ENCODE measurements around the gene TFPI.
"Not testable (repeated sequence)": the region's sequence is repeated elsewhere in the genome, so short reads cannot be mapped to it uniquely, and the experiment has no call there.

Gene TFPI

DNA sequence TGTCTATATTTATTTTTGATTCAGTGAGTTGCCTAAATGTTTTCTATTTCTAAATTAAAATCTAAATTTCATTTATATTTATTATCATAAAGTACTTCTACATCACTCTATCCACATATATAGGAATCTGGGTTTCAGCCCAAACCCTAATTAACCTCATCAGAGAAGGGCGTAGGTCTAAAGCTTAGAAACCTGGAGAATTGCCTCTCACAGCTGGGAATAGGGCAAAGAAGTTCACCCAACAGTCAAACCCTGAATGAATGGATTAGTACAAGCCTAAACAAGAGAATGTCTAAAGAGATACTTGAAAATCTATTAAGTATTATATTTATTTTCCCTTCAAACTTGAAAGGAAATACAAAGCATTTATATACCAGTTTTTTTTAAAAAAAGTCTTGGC, 26.2 kb downstream of the TFPI start:
- Histone ChIP-seq H3K27ac (ENCODE audit: low read depth, low read length) (no peak overlapping the region), H3K9me3 (ENCODE audit: control insufficient read depth, insufficient read depth, low read depth, low read length) (no peaks in the 10 kb centered on the region), H3K4me3 (ENCODE audit: low read depth, low read length) (no peak overlapping the region), H3K27me3 (ENCODE audit: control insufficient read depth, insufficient read depth, low read length) (no peaks in the 10 kb centered on the region), H3K36me3 (ENCODE audit: control insufficient read depth, insufficient read depth, low read length) (peaks cover 2% of the 10 kb centered on the region; the same call in 1 of the 2 replicates), H3K4me1 (ENCODE audit: control insufficient read depth, insufficient read depth, low read length) (peaks cover 41% of the 10 kb centered on the region), H3K9ac (ENCODE audit: low read length) (no peak overlapping the region)

DNA sequence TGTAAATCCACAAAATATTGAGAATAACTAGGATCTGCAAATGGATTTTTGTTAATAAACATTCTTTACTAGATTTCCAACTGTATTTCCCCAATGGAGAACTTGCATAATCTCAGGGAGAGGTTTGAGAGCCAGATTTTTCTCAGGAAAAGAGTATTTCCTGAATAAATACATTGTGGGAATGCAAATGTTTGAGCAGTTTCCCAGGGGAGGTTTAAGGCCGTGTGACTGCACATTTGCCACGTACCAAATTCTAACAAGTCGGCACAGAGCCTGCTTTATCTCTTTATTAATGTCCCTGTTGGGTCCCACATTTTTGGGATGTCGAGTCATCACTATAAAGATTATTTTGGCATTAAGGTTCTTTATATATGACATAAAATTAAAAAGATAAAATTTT, 27.0 kb downstream of the TFPI start:
- peaks cover 34% of the 10 kb centered on the region for H3K4me1 ChIP-seq (ENCODE audit: control insufficient read depth, insufficient read depth, low read length)
- H3K27me3 ChIP-seq (ENCODE audit: control insufficient read depth, insufficient read depth, low read length), result no peaks in the 10 kb centered on the region
- H3K27ac ChIP-seq (ENCODE audit: low read depth, low read length), result peak overlapping the region; percentile 92
- no peaks in the 10 kb centered on the region for H3K9me3 ChIP-seq (ENCODE audit: control insufficient read depth, insufficient read depth, low read depth, low read length)
- no peak overlapping the region for H3K9ac ChIP-seq (ENCODE audit: low read length)
- H3K4me3 ChIP-seq (ENCODE audit: low read depth, low read length), result no peak overlapping the region
- no peaks in the 10 kb centered on the region; the same call in 1 of the 2 replicates for H3K36me3 ChIP-seq (ENCODE audit: control insufficient read depth, insufficient read depth, low read length)

GRCh38 chr2:187526792-187527191, 27.4 kb downstream of the TFPI start:
- Histone ChIP-seq H3K9ac (ENCODE audit: low read length) (no peak overlapping the region), H3K4me1 (ENCODE audit: control insufficient read depth, insufficient read depth, low read length) (peaks cover 33% of the 10 kb centered on the region), H3K9me3 (ENCODE audit: control insufficient read depth, insufficient read depth, low read depth, low read length) (no peaks in the 10 kb centered on the region), H3K4me3 (ENCODE audit: low read depth, low read length) (no peak overlapping the region), H3K27me3 (ENCODE audit: control insufficient read depth, insufficient read depth, low read length) (no peaks in the 10 kb centered on the region), H3K27ac (ENCODE audit: low read depth, low read length) (peak overlapping the region; percentile 92), H3K36me3 (ENCODE audit: control insufficient read depth, insufficient read depth, low read length) (no peaks in the 10 kb centered on the region)

GRCh38 chr2:187525163-187525900, 28.9 kb downstream of the TFPI start:
- Histone ChIP-seq H3K9me3 (ENCODE audit: control insufficient read depth, insufficient read depth, low read depth, low read length) (no peaks in the 10 kb centered on the region), H3K27ac (ENCODE audit: low read depth, low read length) (no peak overlapping the region), H3K9ac (ENCODE audit: low read length) (no peak overlapping the region)

GRCh38 chr2:187523325-187523724, 30.9 kb downstream of the TFPI start:
- Histone ChIP-seq H3K9me3 (ENCODE audit: control insufficient read depth, insufficient read depth, low read depth, low read length) (peaks cover 10% of the 10 kb centered on the region; the same call in 1 of the 2 replicates), H3K27me3 (ENCODE audit: control insufficient read depth, insufficient read depth, low read length) (no peaks in the 10 kb centered on the region), H3K9ac (ENCODE audit: low read length) (no peak overlapping the region), H3K4me3 (ENCODE audit: low read depth, low read length) (no peak overlapping the region), H3K4me1 (ENCODE audit: control insufficient read depth, insufficient read depth, low read length) (peaks cover 41% of the 10 kb centered on the region), H3K27ac (ENCODE audit: low read depth, low read length) (no peak overlapping the region), H3K36me3 (ENCODE audit: control insufficient read depth, insufficient read depth, low read length) (no peaks in the 10 kb centered on the region)

More at GRCh38 chr2:187525163-187525900, 28.9 kb downstream of the TFPI start:
- H3K27me3 ChIP-seq (ENCODE audit: control insufficient read depth, insufficient read depth, low read length), result no peaks in the 10 kb centered on the region
- no peaks in the 10 kb centered on the region for H3K36me3 ChIP-seq (ENCODE audit: control insufficient read depth, insufficient read depth, low read length)
- H3K4me3 ChIP-seq (ENCODE audit: low read depth, low read length), result no peak overlapping the region
- H3K4me1 ChIP-seq (ENCODE audit: control insufficient read depth, insufficient read depth, low read length), result peaks cover 33% of the 10 kb centered on the region

GRCh38 chr2:187520121-187520624, 34.1 kb downstream of the TFPI start:
- Histone ChIP-seq H3K9me3 (ENCODE audit: control insufficient read depth, insufficient read depth, low read depth, low read length) (peaks cover 28% of the 10 kb centered on the region), H3K4me1 (ENCODE audit: control insufficient read depth, insufficient read depth, low read length) (peaks cover 21% of the 10 kb centered on the region), H3K27me3 (ENCODE audit: control insufficient read depth, insufficient read depth, low read length) (no peaks in the 10 kb centered on the region), H3K4me3 (ENCODE audit: low read depth, low read length) (peak overlapping the region; percentile 19; the same call in 1 of the 2 replicates), H3K36me3 (ENCODE audit: control insufficient read depth, insufficient read depth, low read length) (no peaks in the 10 kb centered on the region), H3K27ac (ENCODE audit: low read depth, low read length) (peak overlapping the region; percentile 49), H3K9ac (ENCODE audit: low read length) (peak overlapping the region; percentile 38)

DNA sequence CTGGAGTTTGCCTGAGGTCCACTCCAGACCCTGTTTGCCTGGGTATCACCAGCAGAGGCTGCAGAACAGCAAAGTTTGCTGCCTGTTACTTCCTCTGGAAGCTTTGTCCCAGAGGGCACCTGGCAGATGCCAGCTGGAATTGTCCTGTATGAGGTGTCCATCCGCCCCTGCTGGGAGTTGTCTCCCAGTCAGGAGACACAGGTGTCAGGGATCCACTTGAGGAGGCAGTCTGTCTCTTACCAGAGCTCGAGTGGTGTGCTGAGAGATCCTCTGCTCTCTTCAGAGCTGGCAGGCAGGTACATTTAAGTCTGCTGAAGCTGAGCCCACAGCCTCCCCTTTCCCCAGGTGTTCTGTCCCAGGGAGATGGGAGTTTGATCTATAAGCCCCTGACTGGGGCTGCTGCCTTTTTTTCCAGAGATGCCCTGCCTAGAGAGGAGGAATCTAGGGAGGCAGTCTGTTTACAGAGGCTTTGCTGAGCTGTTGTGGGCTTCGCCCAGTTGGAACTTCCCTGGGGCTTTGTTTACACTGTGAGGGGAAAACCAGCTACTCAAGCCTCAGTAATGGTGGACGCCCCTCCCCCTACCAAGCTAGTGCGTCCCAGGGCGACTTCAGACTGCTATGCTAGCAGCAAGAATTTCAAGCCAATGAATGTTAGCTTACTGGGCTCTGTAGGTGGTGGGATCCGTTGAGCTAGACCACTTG, 34.7 kb downstream of the TFPI start:
- peak overlapping the region; percentile 38 for H3K9ac ChIP-seq (ENCODE audit: low read length)
- peaks cover 17% of the 10 kb centered on the region for H3K4me1 ChIP-seq (ENCODE audit: control insufficient read depth, insufficient read depth, low read length)
- peaks cover 28% of the 10 kb centered on the region for H3K9me3 ChIP-seq (ENCODE audit: control insufficient read depth, insufficient read depth, low read depth, low read length)
- peak overlapping the region; percentile 19; the same call in 1 of the 2 replicates for H3K4me3 ChIP-seq (ENCODE audit: low read depth, low read length)
- H3K36me3 ChIP-seq (ENCODE audit: control insufficient read depth, insufficient read depth, low read length), result no peaks in the 10 kb centered on the region
- no peaks in the 10 kb centered on the region for H3K27me3 ChIP-seq (ENCODE audit: control insufficient read depth, insufficient read depth, low read length)
- peak overlapping the region; percentile 49 for H3K27ac ChIP-seq (ENCODE audit: low read depth, low read length)

DNA sequence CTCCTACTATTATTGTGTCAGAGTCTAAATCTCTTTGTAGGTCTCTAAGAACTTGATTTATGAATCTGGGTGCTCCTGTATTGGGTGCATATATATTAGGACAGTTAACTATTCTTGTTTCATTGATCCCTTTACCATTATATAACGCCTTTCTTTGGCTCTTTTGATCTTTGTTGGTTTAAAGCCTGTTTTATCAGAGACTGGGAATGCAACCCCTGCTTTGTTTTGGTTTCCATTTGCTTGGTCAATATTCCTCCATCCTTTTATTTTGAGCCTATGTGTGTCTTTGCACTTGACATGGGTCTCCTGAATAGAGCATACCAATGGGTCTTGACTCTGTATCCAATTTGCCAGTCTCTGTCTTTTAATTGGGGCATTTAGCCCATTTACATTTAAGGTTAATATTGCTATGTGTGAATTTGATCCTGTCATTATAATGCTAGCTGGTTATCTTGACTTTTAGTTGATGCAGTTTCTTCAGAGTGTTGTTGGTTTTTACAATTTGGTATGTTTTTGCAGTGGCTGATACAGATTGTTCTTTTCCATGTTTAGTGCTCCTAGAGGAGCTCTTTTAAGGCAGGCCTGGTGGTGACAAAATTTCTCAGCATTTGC, 36.4 kb downstream of the TFPI start:
- H3K36me3 ChIP-seq (ENCODE audit: control insufficient read depth, insufficient read depth, low read length); H3K4me3 ChIP-seq (ENCODE audit: low read depth, low read length); H3K27me3 ChIP-seq (ENCODE audit: control insufficient read depth, insufficient read depth, low read length); H3K27ac ChIP-seq (ENCODE audit: low read depth, low read length); H3K9ac ChIP-seq (ENCODE audit: low read length): not testable (repeated sequence)
- Histone ChIP-seq H3K4me1 (ENCODE audit: control insufficient read depth, insufficient read depth, low read length) (peaks cover 13% of the 10 kb centered on the region), H3K9me3 (ENCODE audit: control insufficient read depth, insufficient read depth, low read depth, low read length) (peaks cover 28% of the 10 kb centered on the region)

GRCh38 chr2:187516630-187517510, 37.4 kb downstream of the TFPI start:
- not testable (repeated sequence) for H3K36me3 ChIP-seq (ENCODE audit: control insufficient read depth, insufficient read depth, low read length); H3K4me3 ChIP-seq (ENCODE audit: low read depth, low read length); H3K27me3 ChIP-seq (ENCODE audit: control insufficient read depth, insufficient read depth, low read length); H3K9ac ChIP-seq (ENCODE audit: low read length); H3K27ac ChIP-seq (ENCODE audit: low read depth, low read length)
- Histone ChIP-seq H3K9me3 (ENCODE audit: control insufficient read depth, insufficient read depth, low read depth, low read length) (peaks cover 28% of the 10 kb centered on the region), H3K4me1 (ENCODE audit: control insufficient read depth, insufficient read depth, low read length) (peaks cover 16% of the 10 kb centered on the region)

GRCh38 chr2:187514930-187515329, 39.3 kb downstream of the TFPI start:
- Histone ChIP-seq H3K27ac (ENCODE audit: low read depth, low read length) (no peak overlapping the region), H3K9me3 (ENCODE audit: control insufficient read depth, insufficient read depth, low read depth, low read length) (peaks cover 28% of the 10 kb centered on the region), H3K4me3 (ENCODE audit: low read depth, low read length) (no peak overlapping the region), H3K36me3 (ENCODE audit: control insufficient read depth, insufficient read depth, low read length) (no peaks in the 10 kb centered on the region), H3K27me3 (ENCODE audit: control insufficient read depth, insufficient read depth, low read length) (no peaks in the 10 kb centered on the region), H3K4me1 (ENCODE audit: control insufficient read depth, insufficient read depth, low read length) (peaks cover 29% of the 10 kb centered on the region), H3K9ac (ENCODE audit: low read length) (no peak overlapping the region)
